ENCODE results near the gene FAM171A1.

FAM171A1 gene

GRCh38 chr10:15244635-15245197, 126.4 kb downstream of the FAM171A1 start:
- DNase-seq (ENCODE audit: low read depth in 2 of 2): no peak

GRCh38 chr10:15242261-15242840, 128.7 kb downstream of the FAM171A1 start:
- no peak for DNase-seq (ENCODE audit: low read depth in 2 of 2)

GRCh38 chr10:15241306-15241705, 129.8 kb downstream of the FAM171A1 start:
- DNase-seq (ENCODE audit: low read depth in 2 of 2): no peak

- DNase-seq (ENCODE audit: low read depth in 2 of 2): no peak
Measured at GRCh38 chr10:15238555-15239335, 132.3 kb downstream of the FAM171A1 start.

- no peak for DNase-seq (ENCODE audit: low read depth in 2 of 2)
Measured at GRCh38 chr10:15237351-15237750, 133.7 kb downstream of the FAM171A1 start.

- no peak for DNase-seq (ENCODE audit: low read depth in 2 of 2)
Measured at GRCh38 chr10:15236340-15236739, 134.7 kb downstream of the FAM171A1 start.

- DNase-seq (ENCODE audit: low read depth in 2 of 2): no peak
Measured at GRCh38 chr10:15232279-15232678, 138.8 kb downstream of the FAM171A1 start.

GRCh38 chr10:15231426-15231825, 139.7 kb downstream of the FAM171A1 start:
- no peak for DNase-seq (ENCODE audit: low read depth in 2 of 2)

GRCh38 chr10:15230257-15230656, 140.8 kb downstream of the FAM171A1 start:
- DNase-seq (ENCODE audit: low read depth in 2 of 2): no peak

GRCh38 chr10:15229268-15229667, 141.8 kb downstream of the FAM171A1 start:
- DNase-seq (ENCODE audit: low read depth in 2 of 2): no peak

- DNase-seq (ENCODE audit: low read depth in 2 of 2): no peak
Measured at GRCh38 chr10:15228426-15228825, 142.7 kb downstream of the FAM171A1 start.

- no peak for DNase-seq (ENCODE audit: low read depth in 2 of 2)
Measured at GRCh38 chr10:15227611-15228372, 143.3 kb downstream of the FAM171A1 start.

GRCh38 chr10:15225511-15225910, 145.6 kb downstream of the FAM171A1 start:
- no peak for DNase-seq (ENCODE audit: low read depth in 2 of 2)

- DNase-seq (ENCODE audit: low read depth in 2 of 2): no peak
Measured at GRCh38 chr10:15224948-15225347, 146.1 kb downstream of the FAM171A1 start.

GRCh38 chr10:15223174-15223573, 147.9 kb downstream of the FAM171A1 start:
- no peak for DNase-seq (ENCODE audit: low read depth in 2 of 2)

- no peak for DNase-seq (ENCODE audit: low read depth in 2 of 2)
Measured at GRCh38 chr10:15222511-15222910, 148.6 kb downstream of the FAM171A1 start.

GRCh38 chr10:15220445-15220844, 150.6 kb downstream of the FAM171A1 start:
- no peak for DNase-seq (ENCODE audit: low read depth in 2 of 2)

GRCh38 chr10:15216700-15217099, 154.4 kb downstream of the FAM171A1 start:
- no peak for DNase-seq (ENCODE audit: low read depth in 2 of 2)

GRCh38 chr10:15214237-15214636, 156.9 kb downstream of the FAM171A1 start:
- no peak for DNase-seq (ENCODE audit: low read depth in 2 of 2)

GRCh38 chr10:15213461-15213861, 157.6 kb downstream of the FAM171A1 start:
- DNase-seq (ENCODE audit: low read depth in 2 of 2): no peak

GRCh38 chr10:15211464-15211979, 159.6 kb downstream of the FAM171A1 start:
- DNase-seq (ENCODE audit: low read depth in 2 of 2): no peak

- DNase-seq (ENCODE audit: low read depth in 2 of 2): no peak
Measured at GRCh38 chr10:15210521-15210920, 160.6 kb downstream of the FAM171A1 start.
